A673 (cell line): ENCODE measurements around the gene MICAL3. TPM values are rescaled to one million over a fixed set of nuclear protein-coding genes. Genes with fewer than 3 reads are reported as not detected.

Experiments used
- BruUV-seq: library from RNA; stranded (reverse); fragments of 400-500 nt; replicated peaks from 2 replicates; lab custom pipeline; 2021; lab: Mats Ljungman, UMichigan
- CTCF ChIA-PET: fragments of 300-600 bp; sonication (Branson Sonifier 250); formaldehyde crosslinking; loops from one replicate; lab custom pipeline; 2022; ENCODE audit warnings: antibody characterized with exemption; lab: Charles Lee
- POLR2A ChIA-PET: fragments of 300-600 bp; sonication (Branson Sonifier 250); formaldehyde crosslinking; loops from one replicate; lab custom pipeline; 2022; ENCODE audit warnings: antibody characterized with exemption; ENCODE audit not compliant: low non-redundant PET; lab: Charles Lee
- DNase-seq: peaks from one replicate; pipeline ENCODE4 v3.0.0-alpha.2; 2015; ENCODE audit warnings: low spot score
- H3K27ac ChIP-seq: fragments of 200-600 bp; sonication (generic); 2 replicates; pipeline ENCODE4 v1.5.1; 2016; ENCODE audit warnings: mixed run types, low read depth, mild to moderate bottlenecking, mixed read lengths, antibody characterized with exemption, low read length; ENCODE audit not compliant: poor library complexity, severe bottlenecking
- H3K27me3 ChIP-seq: fragments of 200-600 bp; sonication (generic); replicated peaks from 2 replicates; pipeline ENCODE4 v1.6.1; 2017; ENCODE audit warnings: mixed run types, low read depth, mild to moderate bottlenecking, mixed read lengths, antibody characterized with exemption, low read length; ENCODE audit not compliant: insufficient read depth, poor library complexity
- H3K36me3 ChIP-seq: fragments of 200-600 bp; sonication (generic); 2 replicates; pipeline ENCODE4 v1.6.1; 2016; ENCODE audit warnings: mixed run types, mild to moderate bottlenecking, mixed read lengths, antibody characterized with exemption, low read length; ENCODE audit not compliant: insufficient read depth, poor library complexity, severe bottlenecking
- H3K4me1 ChIP-seq: fragments of 200-600 bp; sonication (generic); 2 replicates; pipeline ENCODE4 v1.6.1; 2017; ENCODE audit warnings: mixed run types, mild to moderate bottlenecking, mixed read lengths, antibody characterized with exemption, low read length; ENCODE audit not compliant: insufficient read depth, poor library complexity, severe bottlenecking
- H3K4me3 ChIP-seq: fragments of 200-600 bp; sonication (generic); 2 replicates; pipeline ENCODE4 v1.5.1; 2016; ENCODE audit warnings: low read depth, mixed run types, mild to moderate bottlenecking, mixed read lengths, low read length; ENCODE audit not compliant: poor library complexity, severe bottlenecking
- H3K9me3 ChIP-seq: fragments of 200-600 bp; sonication (generic); 2 replicates; pipeline ENCODE4 v1.6.1; 2016; ENCODE audit warnings: mixed run types, low read depth, mild to moderate bottlenecking, mixed read lengths, antibody characterized with exemption, low read length; ENCODE audit not compliant: poor library complexity, severe bottlenecking
- CTCF ChIP-seq: fragments of 300-800, 200-600 bp; sonication (generic); conservative IDR thresholded peaks from 2 replicates; pipeline ENCODE4 v1.5.1; 2017; ENCODE audit warnings: low read depth, mild to moderate bottlenecking, antibody characterized with exemption, low read length, moderate library complexity, mixed read lengths
- EZH2 ChIP-seq: fragments of 200-600 bp; sonication (generic); IDR thresholded peaks from 2 replicates; pipeline ENCODE4 v1.6.1; 2017; ENCODE audit warnings: borderline replicate concordance, low read depth, mild to moderate bottlenecking, mixed read lengths, antibody characterized with exemption, low read length; ENCODE audit not compliant: poor library complexity, severe bottlenecking
- intact Hi-C: fragments of 100-400 bp; cut with micrococcal nuclease; formaldehyde crosslinking; loops from one replicate; pipeline ENCODE4 v1.10.0; 2022; ENCODE audit not compliant: unreplicated experiment
- total RNA-seq: library from RNA; stranded (reverse); gene quantifications from 2 replicates; pipeline ENCODE4 v1.2.3, GENCODE V29; 2021

Gene MICAL3
- total RNA-seq, 1 experiment from 2014 or later: 63.6 TPM

GRCh38 chr22:17802822-17803221 lies 221.5 kb downstream of the MICAL3 start:
- intact Hi-C loops: no loop called here
- Histone ChIP-seq H3K4me1 (no peaks in the 10 kb centered on the region), H3K27me3 (no peaks in the 10 kb centered on the region), H3K4me3 (no peak overlapping the region), H3K27ac (no peak overlapping the region), H3K36me3 (no peaks in the 10 kb centered on the region), H3K9me3 (no peaks in the 10 kb centered on the region)
- TF ChIP-seq CTCF (no peak), EZH2 (no peak)
- DNase-seq: no peak
- no TSS peak for BruUV-seq
- ChIA-PET POLR2A (no interaction called here), CTCF (no interaction called here)

GRCh38 chr22:17802411-17802810 lies 221.9 kb downstream of the MICAL3 start:
- no TSS peak for BruUV-seq
- Histone ChIP-seq H3K27me3 (no peaks in the 10 kb centered on the region), H3K4me3 (no peak overlapping the region), H3K36me3 (no peaks in the 10 kb centered on the region), H3K27ac (no peak overlapping the region), H3K4me1 (no peaks in the 10 kb centered on the region), H3K9me3 (no peaks in the 10 kb centered on the region)
- ChIA-PET POLR2A (no interaction called here), CTCF (no interaction called here)
- intact Hi-C loops: no loop called here
- TF ChIP-seq CTCF (no peak), EZH2 (no peak)
- no peak for DNase-seq

GRCh38 chr22:17797721-17798559 lies 226.4 kb downstream of the MICAL3 start:
- no peak overlapping the region for H3K4me3 ChIP-seq
- no peaks in the 10 kb centered on the region for H3K36me3 ChIP-seq
- DNase-seq: no peak
- H3K4me1 ChIP-seq: no peaks in the 10 kb centered on the region
- no peaks in the 10 kb centered on the region for H3K27me3 ChIP-seq
- no peak for TF ChIP-seq CTCF
- TF ChIP-seq EZH2: no peak
- no peaks in the 10 kb centered on the region for H3K9me3 ChIP-seq
- H3K27ac ChIP-seq: no peak overlapping the region
- POLR2A ChIA-PET: no interaction called here
- intact Hi-C loops: no loop called here
- BruUV-seq: no TSS peak
- CTCF ChIA-PET: no interaction called here
